HG02973 (cell line): ENCODE measurements around the gene CLN6.
"Not testable (repeated sequence)": the region's sequence is repeated elsewhere in the genome, so short reads cannot be mapped to it uniquely, and the experiment has no call there.

Experiments used
- ATAC-seq: cut with Tn5 transposase; IDR thresholded peaks from one replicate; pipeline ENCODE4 v1.9.1; 2021; ENCODE audit warnings: moderate library complexity; ENCODE audit not compliant: unreplicated experiment

Gene CLN6

GRCh38 chr15:68224108-68224507 is 5.4 kb downstream of the CLN6 start:
- ATAC-seq = no peak

GRCh38 chr15:68223171-68223570 is 6.4 kb downstream of the CLN6 start:
- ATAC-seq = no peak

- ATAC-seq = not testable (repeated sequence)
Observed at GRCh38 chr15:68222432-68222743, 7.1 kb downstream of the CLN6 start.

GRCh38 chr15:68221530-68222431 is 7.7 kb downstream of the CLN6 start:
- ATAC-seq = not testable (repeated sequence)

- ATAC-seq = no peak
Observed at GRCh38 chr15:68220967-68221366, 8.6 kb downstream of the CLN6 start.

- ATAC-seq = no peak
Observed at GRCh38 chr15:68220489-68220888, 9.0 kb downstream of the CLN6 start.

- no peak for ATAC-seq
Observed at GRCh38 chr15:68218847-68219798, 10.4 kb downstream of the CLN6 start.

GRCh38 chr15:68218331-68218730 is 11.2 kb downstream of the CLN6 start:
- ATAC-seq = no peak

- no peak for ATAC-seq
Observed at GRCh38 chr15:68217341-68217740, 12.2 kb downstream of the CLN6 start.

GRCh38 chr15:68214838-68215254 is 14.7 kb downstream of the CLN6 start:
- ATAC-seq = no peak

GRCh38 chr15:68213991-68214837 is 15.3 kb downstream of the CLN6 start:
- ATAC-seq = no peak

GRCh38 chr15:68213491-68213845 is 16.1 kb downstream of the CLN6 start:
- ATAC-seq = not testable (repeated sequence)

- no peak for ATAC-seq
Observed at GRCh38 chr15:68211656-68212320, 17.7 kb downstream of the CLN6 start.

GRCh38 chr15:68210821-68211655 is 18.5 kb downstream of the CLN6 start:
- ATAC-seq = no peak

- ATAC-seq = no peak
Observed at GRCh38 chr15:68210409-68210756, 19.1 kb downstream of the CLN6 start.

GRCh38 chr15:68209735-68210408 is 19.7 kb downstream of the CLN6 start:
- ATAC-seq = no peak

- ATAC-seq = no peak
Observed at GRCh38 chr15:68209272-68209671, 20.3 kb downstream of the CLN6 start.

- ATAC-seq = no peak
Observed at GRCh38 chr15:68208636-68209240, 20.8 kb downstream of the CLN6 start.

GRCh38 chr15:68208136-68208535 is 21.4 kb downstream of the CLN6 start:
- no peak for ATAC-seq
